Chondrocyte (in vitro differentiated cells): ENCODE measurements around the gene ACSS3. TPM values are rescaled to one million over a fixed set of nuclear protein-coding genes. Genes with fewer than 3 reads are reported as not detected.
"Not testable (repeated sequence)": the region's sequence is repeated elsewhere in the genome, so short reads cannot be mapped to it uniquely, and the experiment has no call there.

Source experiments
- DNase-seq: peaks from one replicate; pipeline ENCODE4 v3.0.0; 2021; ENCODE audit warnings: mixed read lengths, low spot score
- H3K27ac Mint-ChIP-seq: one replicate; pipeline ENCODE4 v1.8.0; 2021; ENCODE audit warnings: mild to moderate bottlenecking, moderate library complexity, mixed read lengths; ENCODE audit not compliant: unreplicated experiment
- H3K27me3 Mint-ChIP-seq: 2 replicates; pipeline ENCODE4 v1.8.0; 2021; ENCODE audit warnings: low read depth, mixed read lengths
- H3K36me3 Mint-ChIP-seq: 2 replicates; pipeline ENCODE4 v1.8.0; 2021; ENCODE audit warnings: low read depth, mixed read lengths
- H3K4me1 Mint-ChIP-seq: 2 replicates; pipeline ENCODE4 v1.8.0; 2021; ENCODE audit warnings: low read depth, mild to moderate bottlenecking, mixed read lengths
- H3K4me3 Mint-ChIP-seq: one replicate; pipeline ENCODE4 v1.8.0; 2021; ENCODE audit warnings: mild to moderate bottlenecking, moderate library complexity, mixed read lengths; ENCODE audit not compliant: unreplicated experiment
- H3K9me3 Mint-ChIP-seq: 2 replicates; pipeline ENCODE4 v1.8.0; 2021; ENCODE audit warnings: low read depth, mixed read lengths
- total RNA-seq: library from RNA; stranded (reverse); gene quantifications from 3 replicates; pipeline ENCODE4 v1.2.1, GENCODE V29; 2021
- TF ChIP-seq, protein P1 (sequence below): fragments of 200-600 bp; sonication (generic); IDR thresholded peaks from 2 replicates; pipeline ENCODE4 v1.5.0; 2021; ENCODE audit warnings: antibody characterized with exemption, mild to moderate bottlenecking, moderate library complexity

The ACSS3 gene
- total RNA-seq, 1 donor from 2014 or later: 2.2 TPM

DNA sequence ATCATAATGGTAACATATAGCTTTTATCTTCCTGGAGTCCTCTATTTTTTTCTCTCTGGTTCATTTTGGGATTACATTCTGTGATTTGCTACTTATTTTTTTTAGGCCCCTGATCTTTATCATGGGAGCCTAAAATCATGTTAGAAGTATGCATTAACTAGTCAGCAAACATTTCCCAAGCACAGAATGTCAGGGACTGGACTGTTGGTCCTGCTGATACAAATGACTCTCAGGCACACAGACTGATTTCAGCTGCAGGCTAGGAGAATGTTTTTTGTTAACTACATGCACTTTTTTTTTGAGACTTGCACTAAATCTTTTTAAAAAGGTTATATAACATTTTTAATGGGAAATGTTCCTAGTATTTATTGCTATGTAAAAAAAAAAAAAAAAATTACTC is 131.1 kb downstream of the ACSS3 start:
- no peaks in the 10 kb centered on the region for H3K36me3 Mint-ChIP-seq
- H3K27me3 Mint-ChIP-seq: no peaks in the 10 kb centered on the region
- no peak for DNase-seq
- peaks cover 11% of the 10 kb centered on the region for H3K4me1 Mint-ChIP-seq
- H3K9me3 Mint-ChIP-seq: no peaks in the 10 kb centered on the region
- H3K27ac Mint-ChIP-seq: no peak overlapping the region
- no peak overlapping the region for H3K4me3 Mint-ChIP-seq
- TF ChIP-seq, protein P1, sequence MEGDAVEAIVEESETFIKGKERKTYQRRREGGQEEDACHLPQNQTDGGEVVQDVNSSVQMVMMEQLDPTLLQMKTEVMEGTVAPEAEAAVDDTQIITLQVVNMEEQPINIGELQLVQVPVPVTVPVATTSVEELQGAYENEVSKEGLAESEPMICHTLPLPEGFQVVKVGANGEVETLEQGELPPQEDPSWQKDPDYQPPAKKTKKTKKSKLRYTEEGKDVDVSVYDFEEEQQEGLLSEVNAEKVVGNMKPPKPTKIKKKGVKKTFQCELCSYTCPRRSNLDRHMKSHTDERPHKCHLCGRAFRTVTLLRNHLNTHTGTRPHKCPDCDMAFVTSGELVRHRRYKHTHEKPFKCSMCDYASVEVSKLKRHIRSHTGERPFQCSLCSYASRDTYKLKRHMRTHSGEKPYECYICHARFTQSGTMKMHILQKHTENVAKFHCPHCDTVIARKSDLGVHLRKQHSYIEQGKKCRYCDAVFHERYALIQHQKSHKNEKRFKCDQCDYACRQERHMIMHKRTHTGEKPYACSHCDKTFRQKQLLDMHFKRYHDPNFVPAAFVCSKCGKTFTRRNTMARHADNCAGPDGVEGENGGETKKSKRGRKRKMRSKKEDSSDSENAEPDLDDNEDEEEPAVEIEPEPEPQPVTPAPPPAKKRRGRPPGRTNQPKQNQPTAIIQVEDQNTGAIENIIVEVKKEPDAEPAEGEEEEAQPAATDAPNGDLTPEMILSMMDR: no peak

DNA sequence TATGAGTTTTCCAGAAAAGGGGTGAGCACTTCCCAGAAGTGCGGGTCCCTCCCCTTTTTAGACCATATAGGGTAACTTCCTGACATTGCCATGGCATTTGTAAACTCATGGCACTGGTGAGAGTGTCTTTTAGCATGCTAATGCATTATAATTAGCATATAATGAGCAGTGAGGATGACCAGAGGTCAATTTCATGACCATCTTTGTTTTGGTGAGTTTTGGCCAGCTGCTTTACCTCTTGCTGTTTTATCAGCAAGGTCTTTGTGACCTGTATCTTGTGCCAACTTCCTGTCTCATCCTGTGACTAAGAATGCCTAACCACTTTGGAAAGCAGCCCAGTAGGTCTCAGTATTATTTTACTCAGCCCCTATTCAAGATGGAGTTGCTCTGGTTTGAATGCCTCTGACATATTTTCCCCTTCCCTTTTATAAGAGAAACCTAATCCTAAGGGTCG is 131.9 kb downstream of the ACSS3 start:
- DNase-seq, H3K27me3 Mint-ChIP-seq, H3K36me3 Mint-ChIP-seq, H3K9me3 Mint-ChIP-seq, H3K27ac Mint-ChIP-seq, H3K4me3 Mint-ChIP-seq: not testable (repeated sequence)
- peaks cover 11% of the 10 kb centered on the region for H3K4me1 Mint-ChIP-seq

DNA sequence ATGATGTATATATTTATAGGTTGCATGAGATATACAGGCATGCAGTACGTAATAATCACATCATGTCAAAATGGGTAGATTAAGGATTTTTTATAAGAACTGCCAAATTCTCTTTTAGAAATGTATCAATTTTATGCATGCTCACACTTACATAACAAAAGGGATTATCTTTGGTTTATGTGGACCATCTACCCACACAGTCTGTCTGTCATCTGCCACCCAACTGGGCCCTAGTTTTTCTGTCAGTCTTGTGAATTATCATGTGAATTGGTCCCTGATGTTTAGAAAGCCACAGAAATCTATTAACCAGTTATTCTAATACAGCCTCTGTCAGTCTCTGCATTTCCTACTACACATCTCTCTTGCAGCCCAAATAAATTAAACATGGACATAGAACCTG is 133.4 kb downstream of the ACSS3 start:
- Mint-ChIP-seq H3K9me3 (no peaks in the 10 kb centered on the region), H3K4me3 (no peak overlapping the region), H3K27ac (no peak overlapping the region), H3K4me1 (peaks cover 11% of the 10 kb centered on the region), H3K36me3 (no peaks in the 10 kb centered on the region), H3K27me3 (no peaks in the 10 kb centered on the region)
- no peak for DNase-seq
- TF ChIP-seq, protein P1: no peak

DNA sequence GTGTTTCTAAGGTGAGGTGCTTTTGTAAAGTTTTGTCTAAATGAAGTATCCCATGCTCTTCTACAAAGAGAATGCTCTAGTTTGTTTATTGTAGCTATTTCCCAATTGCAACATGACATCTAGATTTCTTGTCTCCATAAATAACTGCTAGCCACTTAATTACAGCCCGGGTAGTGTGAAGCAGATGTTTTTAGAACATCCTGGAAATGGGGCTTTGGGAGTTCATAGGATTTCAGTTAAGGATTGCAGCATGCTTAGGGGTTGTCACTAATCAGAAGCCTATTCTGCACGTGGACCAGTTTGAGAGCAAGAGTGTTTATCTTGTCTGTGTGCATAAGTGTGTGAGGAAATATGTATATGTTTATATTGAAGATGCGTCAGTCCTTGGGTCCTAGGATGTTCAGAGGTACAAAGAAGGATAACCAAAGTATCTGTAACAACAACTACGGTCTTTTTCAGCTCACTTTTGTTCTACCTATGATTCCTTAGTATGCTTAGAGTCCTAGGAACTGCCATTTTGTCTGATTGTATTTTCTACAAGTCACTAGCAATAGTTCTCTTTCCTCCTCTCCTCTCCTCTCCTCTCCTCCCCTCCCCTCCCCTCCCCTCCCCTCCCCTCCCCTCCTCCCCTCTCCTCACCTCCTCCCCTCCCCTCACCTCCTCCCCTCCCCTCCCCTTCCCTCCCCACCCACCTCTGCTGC is 135.3 kb downstream of the ACSS3 start:
- H3K4me1 Mint-ChIP-seq: peaks cover 11% of the 10 kb centered on the region
- DNase-seq: no peak
- H3K4me3 Mint-ChIP-seq: no peak overlapping the region
- no peaks in the 10 kb centered on the region for H3K36me3 Mint-ChIP-seq
- H3K27ac Mint-ChIP-seq: no peak overlapping the region
- H3K27me3 Mint-ChIP-seq: no peaks in the 10 kb centered on the region
- no peaks in the 10 kb centered on the region for H3K9me3 Mint-ChIP-seq
- TF ChIP-seq, protein P1: no peak

DNA sequence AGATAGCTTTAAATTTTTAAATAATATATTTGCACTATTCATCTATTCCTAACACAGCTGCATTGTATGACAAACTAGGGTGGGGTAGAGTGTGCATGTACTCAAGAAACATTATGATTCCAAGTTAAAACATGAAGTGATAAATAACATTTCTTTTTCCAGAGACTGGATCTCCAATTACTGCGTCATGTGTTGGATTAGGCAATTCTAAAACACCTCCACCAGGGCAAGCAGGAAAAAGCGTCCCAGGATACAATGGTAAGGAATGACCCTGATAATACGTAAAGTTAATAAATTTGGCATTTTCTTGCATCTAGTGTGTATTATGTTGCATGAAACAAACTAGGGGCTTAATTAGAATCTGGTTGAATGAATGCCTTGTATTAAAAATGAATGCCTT is 138.9 kb downstream of the ACSS3 start:
- Mint-ChIP-seq H3K9me3 (no peaks in the 10 kb centered on the region), H3K27me3 (no peaks in the 10 kb centered on the region), H3K36me3 (no peaks in the 10 kb centered on the region), H3K27ac (no peak overlapping the region), H3K4me3 (no peak overlapping the region), H3K4me1 (no peaks in the 10 kb centered on the region)
- DNase-seq: no peak
- TF ChIP-seq, protein P1: no peak

DNA sequence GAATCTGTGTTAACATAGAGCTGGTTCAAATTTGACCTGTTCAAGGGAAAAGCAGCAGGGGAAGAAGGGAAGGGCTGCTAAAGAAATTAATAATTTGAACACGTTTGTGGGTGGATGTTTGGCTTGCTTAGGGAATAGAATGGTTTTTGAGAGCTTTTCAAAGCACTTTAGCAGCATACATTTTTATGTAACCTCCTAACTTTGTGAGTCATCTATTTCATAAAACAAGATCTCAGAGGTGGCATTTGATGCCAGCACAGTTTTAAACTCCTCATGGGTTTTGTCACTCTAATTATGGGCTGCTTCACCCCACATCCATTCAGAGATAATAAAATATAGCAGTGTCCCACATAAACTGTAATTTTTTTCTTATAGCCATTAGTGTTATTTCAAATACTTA is 143.8 kb downstream of the ACSS3 start:
- no peaks in the 10 kb centered on the region for H3K27me3 Mint-ChIP-seq
- H3K27ac Mint-ChIP-seq: no peak overlapping the region
- no peaks in the 10 kb centered on the region for H3K36me3 Mint-ChIP-seq
- H3K4me3 Mint-ChIP-seq: no peak overlapping the region
- peaks cover 10% of the 10 kb centered on the region for H3K4me1 Mint-ChIP-seq
- no peaks in the 10 kb centered on the region for H3K9me3 Mint-ChIP-seq
- TF ChIP-seq, protein P1: no peak
- no peak for DNase-seq
